A673 (cell line): Measurements from ENCODE around the gene ZMYND8. TPM values are rescaled to one million over a fixed set of nuclear protein-coding genes. Genes with fewer than 3 reads are reported as not detected.

Experiments
- BruUV-seq: library from RNA; stranded (reverse); fragments of 400-500 nt; replicated peaks from 2 replicates; lab custom pipeline; 2021; lab: Mats Ljungman, UMichigan
- CTCF ChIA-PET: fragments of 300-600 bp; sonication (Branson Sonifier 250); formaldehyde crosslinking; loops from one replicate; lab custom pipeline; 2022; ENCODE audit warnings: antibody characterized with exemption; lab: Charles Lee
- POLR2A ChIA-PET: fragments of 300-600 bp; sonication (Branson Sonifier 250); formaldehyde crosslinking; loops from one replicate; lab custom pipeline; 2022; ENCODE audit warnings: antibody characterized with exemption; ENCODE audit not compliant: low non-redundant PET; lab: Charles Lee
- DNase-seq: peaks from one replicate; pipeline ENCODE4 v3.0.0-alpha.2; 2015; ENCODE audit warnings: low spot score
- H3K27ac ChIP-seq: fragments of 200-600 bp; sonication (generic); 2 replicates; pipeline ENCODE4 v1.5.1; 2016; ENCODE audit warnings: mixed run types, low read depth, mild to moderate bottlenecking, mixed read lengths, antibody characterized with exemption, low read length; ENCODE audit not compliant: poor library complexity, severe bottlenecking
- H3K27me3 ChIP-seq: fragments of 200-600 bp; sonication (generic); replicated peaks from 2 replicates; pipeline ENCODE4 v1.6.1; 2017; ENCODE audit warnings: mixed run types, low read depth, mild to moderate bottlenecking, mixed read lengths, antibody characterized with exemption, low read length; ENCODE audit not compliant: insufficient read depth, poor library complexity
- H3K36me3 ChIP-seq: fragments of 200-600 bp; sonication (generic); 2 replicates; pipeline ENCODE4 v1.6.1; 2016; ENCODE audit warnings: mixed run types, mild to moderate bottlenecking, mixed read lengths, antibody characterized with exemption, low read length; ENCODE audit not compliant: insufficient read depth, poor library complexity, severe bottlenecking
- H3K4me1 ChIP-seq: fragments of 200-600 bp; sonication (generic); 2 replicates; pipeline ENCODE4 v1.6.1; 2017; ENCODE audit warnings: mixed run types, mild to moderate bottlenecking, mixed read lengths, antibody characterized with exemption, low read length; ENCODE audit not compliant: insufficient read depth, poor library complexity, severe bottlenecking
- H3K4me3 ChIP-seq: fragments of 200-600 bp; sonication (generic); 2 replicates; pipeline ENCODE4 v1.5.1; 2016; ENCODE audit warnings: low read depth, mixed run types, mild to moderate bottlenecking, mixed read lengths, low read length; ENCODE audit not compliant: poor library complexity, severe bottlenecking
- H3K9me3 ChIP-seq: fragments of 200-600 bp; sonication (generic); 2 replicates; pipeline ENCODE4 v1.6.1; 2016; ENCODE audit warnings: mixed run types, low read depth, mild to moderate bottlenecking, mixed read lengths, antibody characterized with exemption, low read length; ENCODE audit not compliant: poor library complexity, severe bottlenecking
- CTCF ChIP-seq: fragments of 300-800, 200-600 bp; sonication (generic); conservative IDR thresholded peaks from 2 replicates; pipeline ENCODE4 v1.5.1; 2017; ENCODE audit warnings: low read depth, mild to moderate bottlenecking, antibody characterized with exemption, low read length, moderate library complexity, mixed read lengths
- EZH2 ChIP-seq: fragments of 200-600 bp; sonication (generic); IDR thresholded peaks from 2 replicates; pipeline ENCODE4 v1.6.1; 2017; ENCODE audit warnings: borderline replicate concordance, low read depth, mild to moderate bottlenecking, mixed read lengths, antibody characterized with exemption, low read length; ENCODE audit not compliant: poor library complexity, severe bottlenecking
- intact Hi-C: fragments of 100-400 bp; cut with micrococcal nuclease; formaldehyde crosslinking; loops from one replicate; pipeline ENCODE4 v1.10.0; 2022; ENCODE audit not compliant: unreplicated experiment
- total RNA-seq: library from RNA; stranded (reverse); gene quantifications from 2 replicates; pipeline ENCODE4 v1.2.3, GENCODE V29; 2021

ZMYND8 gene
- total RNA-seq, 1 experiment from 2014 or later, result 31.3 TPM

GRCh38 chr20:47354714-47355488, 1.6 kb downstream of the ZMYND8 start:
- BruUV-seq, result TSS peak; percentile 38
- intact Hi-C loops, result loop anchor here (5.0 kb wide), 1 partner anchor 38 kb away; no protein-coding TSS in a partner anchor
- Histone ChIP-seq H3K4me3 (peak overlapping the region; percentile 32), H3K36me3 (no peaks in the 10 kb centered on the region), H3K9me3 (no peaks in the 10 kb centered on the region), H3K4me1 (peaks cover 79% of the 10 kb centered on the region), H3K27ac (peak overlapping the region; percentile 97), H3K27me3 (no peaks in the 10 kb centered on the region)
- ChIA-PET POLR2A (no interaction called here), CTCF (interaction anchor here (0.6 kb wide), 2 partner anchors 30 to 159 kb away, joined by 3 to 4 read pairs; no protein-coding TSS in a partner anchor)
- no peak for DNase-seq
- no peak for TF ChIP-seq EZH2
- no peak for TF ChIP-seq CTCF

- intact Hi-C loops, result no loop called here
- POLR2A ChIA-PET, result no interaction called here
Observed at GRCh38 chr20:47354464-47354713, 2.1 kb downstream of the ZMYND8 start.

GRCh38 chr20:47353692-47354463, 2.6 kb downstream of the ZMYND8 start:
- Histone ChIP-seq H3K27ac (peak overlapping the region; percentile 97), H3K27me3 (no peaks in the 10 kb centered on the region), H3K4me3 (peak overlapping the region; percentile 32), H3K36me3 (no peaks in the 10 kb centered on the region), H3K4me1 (peaks cover 76% of the 10 kb centered on the region), H3K9me3 (no peaks in the 10 kb centered on the region)
- DNase-seq, result no peak
- no TSS peak for BruUV-seq
- intact Hi-C loops, result no loop called here
- ChIA-PET POLR2A (no interaction called here), CTCF (no interaction called here)
- TF ChIP-seq CTCF (no peak), EZH2 (no peak)

More at GRCh38 chr20:47354464-47354713, 2.1 kb downstream of the ZMYND8 start:
- no peaks in the 10 kb centered on the region for H3K9me3 ChIP-seq
- TF ChIP-seq CTCF (no peak), EZH2 (no peak)
- no TSS peak for BruUV-seq
- H3K4me3 ChIP-seq, result peak overlapping the region; percentile 32
- CTCF ChIA-PET, result no interaction called here
- no peak for DNase-seq
- no peaks in the 10 kb centered on the region for H3K27me3 ChIP-seq
- no peaks in the 10 kb centered on the region for H3K36me3 ChIP-seq
- H3K27ac ChIP-seq, result peak overlapping the region; percentile 97
- peaks cover 78% of the 10 kb centered on the region for H3K4me1 ChIP-seq
